GM21737 (cell line): ENCODE data around the gene KDM1B.
A peak's percentile ranks its signal among the peaks of the same experiment; 100 is the strongest.
"Not testable (repeated sequence)": the region's sequence is repeated elsewhere in the genome, so short reads cannot be mapped to it uniquely, and the experiment has no call there.

Experiments
- ATAC-seq: cut with Tn5 transposase; IDR thresholded peaks from one replicate; pipeline ENCODE4 v1.9.1; 2021; ENCODE audit warnings: mild to moderate bottlenecking, moderate library complexity; ENCODE audit not compliant: unreplicated experiment

The KDM1B gene

GRCh38 chr6:18186540-18187250 lies 31.5 kb downstream of the KDM1B start:
- ATAC-seq = no peak

- no peak for ATAC-seq
These were observed 32.5 kb downstream of the KDM1B start for GRCh38 chr6:18187701-18188100.

GRCh38 chr6:18189196-18189595 lies 34.0 kb downstream of the KDM1B start:
- ATAC-seq = no peak

GRCh38 chr6:18192026-18192425 lies 36.8 kb downstream of the KDM1B start:
- ATAC-seq = no peak

- ATAC-seq = no peak
These were observed 48.6 kb downstream of the KDM1B start for GRCh38 chr6:18203786-18204185.

GRCh38 chr6:18204691-18205090 lies 49.5 kb downstream of the KDM1B start:
- ATAC-seq = no peak

GRCh38 chr6:18206591-18206990 lies 51.4 kb downstream of the KDM1B start:
- ATAC-seq = no peak

- no peak for ATAC-seq
These were observed 52.2 kb downstream of the KDM1B start for GRCh38 chr6:18207438-18207837.

- no peak for ATAC-seq
These were observed 52.7 kb downstream of the KDM1B start for GRCh38 chr6:18207949-18208348.

- ATAC-seq = not testable (repeated sequence)
These were observed 53.6 kb downstream of the KDM1B start for GRCh38 chr6:18208778-18209177.

GRCh38 chr6:18209539-18210197 lies 54.4 kb downstream of the KDM1B start:
- no peak for ATAC-seq

GRCh38 chr6:18210707-18211106 lies 55.5 kb downstream of the KDM1B start:
- no peak for ATAC-seq

- ATAC-seq = peak; percentile 86
These were observed 56.1 kb downstream of the KDM1B start for GRCh38 chr6:18211338-18211737.

GRCh38 chr6:18212231-18212630 lies 57.0 kb downstream of the KDM1B start:
- ATAC-seq = no peak

GRCh38 chr6:18213439-18213838 lies 58.2 kb downstream of the KDM1B start:
- no peak for ATAC-seq

GRCh38 chr6:18214003-18214402 lies 58.8 kb downstream of the KDM1B start:
- no peak for ATAC-seq

GRCh38 chr6:18215436-18215835 lies 60.2 kb downstream of the KDM1B start:
- no peak for ATAC-seq

- no peak for ATAC-seq
These were observed 61.2 kb downstream of the KDM1B start for GRCh38 chr6:18216411-18216810.

GRCh38 chr6:18218233-18218632 lies 63.0 kb downstream of the KDM1B start:
- no peak for ATAC-seq

- ATAC-seq = no peak
These were observed 64.4 kb downstream of the KDM1B start for GRCh38 chr6:18219591-18219990.

GRCh38 chr6:18221288-18221615 lies 66.0 kb downstream of the KDM1B start:
- ATAC-seq = no peak

GRCh38 chr6:18226451-18227105 lies 71.4 kb downstream of the KDM1B start:
- not testable (repeated sequence) for ATAC-seq
